Endothelial cell of umbilical vein (primary cell): ENCODE data around the gene NFKBIE. TPM values are rescaled to one million over a fixed set of nuclear protein-coding genes. Genes with fewer than 3 reads are reported as not detected.

ENCODE experiments used
- BruUV-seq: library from RNA; stranded (reverse); fragments of 400-500 nt; replicated peaks from 2 replicates; lab custom pipeline; 2021; lab: Mats Ljungman, UMichigan
- CTCF ChIA-PET: fragments of 300-600, 350-600 bp; sonication (Branson Sonifier 250); formaldehyde crosslinking; loops from one replicate; lab custom pipeline; 2021; ENCODE audit warnings: antibody characterized with exemption, inconsistent platforms; lab: Charles Lee
- POLR2A ChIA-PET: fragments of 300-600, 350-600 bp; sonication (Branson Sonifier 250); formaldehyde crosslinking; loops from one replicate; lab custom pipeline; 2021; ENCODE audit warnings: antibody characterized with exemption, inconsistent platforms; lab: Charles Lee
- DNase-seq: peaks from one replicate; pipeline ENCODE4 v3.0.0-alpha.2; 2011; ENCODE audit warnings: low read depth, low spot score
- FAIRE-seq: peaks from 2 replicates; lab custom pipeline; 2011; peaks lifted over from hg19 to GRCh38; lab: Jason Lieb, UNC
- H2AFZ ChIP-seq: 2 replicates; pipeline ENCODE4 v1.6.0; 2012; ENCODE audit warnings: low read depth, low read length, control low read depth, inconsistent platforms
- H3K27ac ChIP-seq: 2 replicates; pipeline ENCODE4 v1.5.1; 2011; ENCODE audit warnings: low read depth, mild to moderate bottlenecking, control low read depth, low read length, moderate library complexity; ENCODE audit not compliant: insufficient read depth
- H3K27me3 ChIP-seq, 2 experiments: 2 replicates each; pipeline versions ENCODE4 v1.6.0 to v1.6.1; 2011; ENCODE audit warnings: low read length in 2 of 2, mixed read lengths in 1 of 2; ENCODE audit not compliant: control insufficient read depth in 2 of 2, insufficient read depth in 2 of 2
- H3K36me3 ChIP-seq, 2 experiments: 2 replicates in 1 of 2; 3 replicates in 1 of 2; pipeline ENCODE4 v1.5.1; 2011; ENCODE audit warnings: low read length in 2 of 2, mild to moderate bottlenecking in 1 of 2, moderate library complexity in 1 of 2; ENCODE audit not compliant: control insufficient read depth in 2 of 2, insufficient read depth in 2 of 2; ENCODE audit errors: extremely low read depth in 1 of 2
- H3K4me1 ChIP-seq: 3 replicates; pipeline ENCODE4 v1.5.1; 2011; ENCODE audit warnings: mild to moderate bottlenecking, low read length; ENCODE audit not compliant: control insufficient read depth, insufficient read depth; ENCODE audit errors: extremely low read depth
- H3K4me2 ChIP-seq: 2 replicates; pipeline ENCODE4 v1.6.1; 2011; ENCODE audit warnings: low read length, control low read depth, mixed read lengths; ENCODE audit not compliant: insufficient read depth
- H3K4me3 ChIP-seq, 3 experiments: fragments of 200-600 bp in 1 of 3; sonication (generic), shearing (Covaris generic) in 1 of 3; replicated peaks in 1 of 3; 2 replicates each; pipeline ENCODE4 v1.5.1; 2011 to 2016; ENCODE audit warnings: control low read depth in 3 of 3, low read length in 3 of 3, mild to moderate bottlenecking in 2 of 3, inconsistent platforms in 1 of 3, low read depth in 1 of 3, moderate library complexity in 1 of 3; ENCODE audit not compliant: insufficient read depth in 1 of 3
- H3K79me2 ChIP-seq: 2 replicates; pipeline ENCODE4 v1.6.0; 2012; ENCODE audit warnings: low read length, inconsistent platforms; ENCODE audit not compliant: control insufficient read depth, insufficient read depth
- H3K9ac ChIP-seq: replicated peaks from 2 replicates; pipeline ENCODE3; 2011; ENCODE audit warnings: low read length, control low read depth; ENCODE audit not compliant: insufficient read depth; ENCODE audit errors: extremely low read depth
- H3K9me1 ChIP-seq: replicated peaks from 3 replicates; pipeline ENCODE4 v1.6.0; 2011; ENCODE audit warnings: mild to moderate bottlenecking, low read length; ENCODE audit not compliant: control insufficient read depth, insufficient read depth; ENCODE audit errors: extremely low read depth
- H3K9me3 ChIP-seq: replicated peaks from 2 replicates; pipeline ENCODE4 v1.5.1; 2012; ENCODE audit warnings: low read length, inconsistent platforms; ENCODE audit not compliant: control insufficient read depth, insufficient read depth
- H4K20me1 ChIP-seq: replicated peaks from 2 replicates; pipeline ENCODE3; 2011; ENCODE audit warnings: mild to moderate bottlenecking, low read length; ENCODE audit not compliant: control insufficient read depth, insufficient read depth; ENCODE audit errors: extremely low read depth
- CTCF ChIP-seq, 2 donors: IDR thresholded peaks; 1 replicate in 1 of 2; 2 replicates in 1 of 2; pipeline ENCODE4 v1.5.1; 2011; ENCODE audit warnings: low read length in 2 of 2, mild to moderate bottlenecking in 2 of 2, moderate library complexity in 2 of 2, control low read depth in 1 of 2, inconsistent platforms in 1 of 2, low read depth in 1 of 2; ENCODE audit not compliant: insufficient read depth in 1 of 2; ENCODE audit errors: extremely low read depth in 1 of 2
- EZH2 ChIP-seq: IDR thresholded peaks from 2 replicates; pipeline ENCODE4 v1.6.1; 2012; ENCODE audit warnings: borderline replicate concordance, low read depth, mild to moderate bottlenecking, moderate library complexity, low read length, inconsistent platforms; ENCODE audit not compliant: severe bottlenecking
- FOS ChIP-seq: IDR thresholded peaks from 2 replicates; pipeline ENCODE4 v1.6.1; 2011; ENCODE audit warnings: mild to moderate bottlenecking, low read length, moderate library complexity, borderline replicate concordance; ENCODE audit not compliant: insufficient read depth
- GATA2 ChIP-seq: IDR thresholded peaks from 2 replicates; pipeline ENCODE4 v1.7.0; 2011; ENCODE audit warnings: low read depth, mild to moderate bottlenecking, moderate library complexity, mixed read lengths, low read length; ENCODE audit not compliant: insufficient read length, insufficient read depth
- JUN ChIP-seq: IDR thresholded peaks from 2 replicates; pipeline ENCODE4 v1.6.1; 2011; ENCODE audit warnings: borderline replicate concordance, low read depth; ENCODE audit not compliant: insufficient read length, insufficient read depth
- MAX ChIP-seq: IDR thresholded peaks from 2 replicates; pipeline ENCODE4 v1.6.1; 2011; ENCODE audit not compliant: insufficient read depth, insufficient read length
- MYC ChIP-seq: IDR thresholded peaks from one replicate; pipeline ENCODE4 v1.6.1; 2011; ENCODE audit warnings: mild to moderate bottlenecking, low read depth, low read length
- POLR2A ChIP-seq: IDR thresholded peaks from 2 replicates; pipeline ENCODE4 v1.6.1; 2012; ENCODE audit warnings: low read depth, mild to moderate bottlenecking, control low read depth, low read length
- POLR2AphosphoS5 ChIP-seq: IDR thresholded peaks from 2 replicates; pipeline ENCODE4 v1.6.1; 2012; ENCODE audit warnings: low read depth, mild to moderate bottlenecking, control low read depth, low read length, moderate library complexity; ENCODE audit not compliant: insufficient read depth
- dilution Hi-C: fragments of 300-500 bp; cut with MboI; formaldehyde crosslinking; loops from one replicate; pipeline ENCODE4 v1.15.0; 2019; ENCODE audit warnings: low sequenced_read_pairs; ENCODE audit not compliant: extremely low pct_ligation_motif_present
- intact Hi-C: fragments of 100-400 bp; cut with micrococcal nuclease; formaldehyde crosslinking; loops from one replicate; pipeline ENCODE4 v1.10.0; 2022
- polyA plus RNA-seq, 4 experiments: library from polyadenylated mRNA; depleted of rRNA in 3 of 4; stranded (reverse) in 3 of 4; unstranded in 1 of 4; fragments of >200 nt; gene quantifications; 2 replicates each; pipeline versions ENCODE4 v1.2.1 to v1.2.3, GENCODE V29; 2011 to 2012; ENCODE audit warnings: missing spikeins in 1 of 4
- total RNA-seq: library from RNA; stranded (reverse); gene quantifications from 2 replicates; pipeline ENCODE4 v1.2.3, GENCODE V29; 2021

NFKBIE gene
- total and polyA plus RNA-seq, 2 donors (not counting 3 experiments of a cell fraction or from before 2014, with no cell fraction given): 19.0 to 22.6 TPM

- TF ChIP-seq POLR2AphosphoS5 (no peak), MAX (no peak), POLR2A (no peak), EZH2 (no peak), FOS (no peak)
- Histone ChIP-seq H3K4me2 (no peak overlapping the region), H3K79me2 (peaks cover 9% of the 10 kb centered on the region), H3K36me3 (peaks cover 4 to 34% of the 10 kb centered on the region in 2 experiments), H3K9ac (no peak overlapping the region), H3K4me1 (peaks cover 7% of the 10 kb centered on the region), H3K9me1 (no peaks in the 10 kb centered on the region), H3K27me3 (no peaks in the 10 kb centered on the region), H4K20me1 (no peaks in the 10 kb centered on the region), H3K9me3 (no peaks in the 10 kb centered on the region), H2AFZ (no peak overlapping the region), H3K27ac (no peak overlapping the region), H3K4me3 (no peak overlapping the region)
- POLR2A ChIA-PET: no interaction called here
- intact Hi-C loops: no loop called here
- FAIRE-seq (no peak), DNase-seq (no peak)
- CTCF ChIA-PET: no interaction called here
- dilution Hi-C loops: no loop called here
- BruUV-seq: no TSS peak
Measured at GRCh38 chr6:44310241-44310640, 44.9 kb upstream of the NFKBIE start.

- POLR2A ChIA-PET: no interaction called here
- Histone ChIP-seq H3K79me2 (peaks cover 9% of the 10 kb centered on the region), H3K4me2 (no peak overlapping the region), H3K27me3 (no peaks in the 10 kb centered on the region), H4K20me1 (no peaks in the 10 kb centered on the region), H3K4me3 (no peak overlapping the region), H3K4me1 (peaks cover 7% of the 10 kb centered on the region), H3K9me3 (no peaks in the 10 kb centered on the region), H3K27ac (no peak overlapping the region), H3K9me1 (no peaks in the 10 kb centered on the region), H3K9ac (no peak overlapping the region), H3K36me3 (peaks cover 4 to 34% of the 10 kb centered on the region in 2 experiments), H2AFZ (no peak overlapping the region)
- no TSS peak for BruUV-seq
- DNase-seq (no peak), FAIRE-seq (no peak)
- TF ChIP-seq FOS (no peak), MAX (no peak), CTCF (IDR thresholded peaks at IDR 0.05; ENCODE audit: extremely low read depth in 1 of 2, insufficient read depth in 1 of 2, low read depth in 1 of 2, low read length in 2 of 2) (no peak), EZH2 (no peak), POLR2AphosphoS5 (no peak), POLR2A (no peak), MYC (no peak), GATA2 (no peak), JUN (no peak)
- intact Hi-C loops (no loop called here), dilution Hi-C loops (no loop called here)
- CTCF ChIA-PET: interaction anchor here (1.2 to 1.4 kb wide), 2 partner anchors 14 to 41 kb away, joined by 3 to 5 read pairs; no protein-coding TSS in a partner anchor
Measured at GRCh38 chr6:44309631-44310030, 44.3 kb upstream of the NFKBIE start.
